Measurements from ENCODE around the gene ROR2. TPM values are rescaled to one million over a fixed set of nuclear protein-coding genes. Genes with fewer than 3 reads are reported as not detected.

Gene ROR2
- total RNA-seq, 1 donor, result 13.8 TPM

DNA sequence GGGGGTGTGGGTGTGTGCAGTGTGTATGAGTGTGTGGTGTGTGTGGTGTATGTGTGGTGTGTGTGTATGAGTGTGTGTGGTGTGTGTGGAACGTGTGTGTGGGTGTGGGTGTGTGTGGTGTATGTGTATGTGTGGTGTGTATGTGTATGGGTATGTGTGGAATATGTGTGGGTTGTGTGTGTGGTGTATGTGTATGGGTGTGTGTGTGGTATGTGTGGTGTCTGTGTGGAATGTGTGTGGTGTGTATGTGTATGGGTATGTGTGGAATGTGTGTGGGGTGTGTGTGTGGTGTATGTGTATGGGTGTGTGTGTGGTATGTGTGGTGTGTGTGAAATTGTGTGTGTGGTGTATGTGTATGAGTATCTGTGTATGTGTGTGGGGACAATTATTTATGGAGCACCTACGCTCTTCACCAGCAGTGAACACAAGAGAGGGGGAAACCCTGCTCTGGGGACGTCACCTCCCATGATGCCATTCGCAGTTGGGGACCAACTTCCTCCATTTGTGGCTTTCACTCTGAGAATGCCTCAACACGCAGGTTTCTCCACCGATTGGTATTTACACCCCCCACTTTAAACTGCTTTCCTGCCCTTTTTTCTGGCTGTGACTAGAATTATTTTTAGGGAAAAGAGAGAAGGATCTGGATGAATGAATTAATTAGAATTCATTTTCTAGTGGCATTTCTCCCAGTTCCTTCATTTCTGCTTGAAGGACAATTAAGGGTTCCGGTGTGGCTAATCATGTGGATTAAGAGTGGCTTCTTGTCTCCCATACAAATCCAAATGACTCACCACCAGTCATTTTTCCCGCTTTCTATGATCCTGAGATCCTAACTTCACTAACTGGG lies 238.1 kb downstream of the ROR2 start:
- no peak overlapping the region for H3K4me2 ChIP-seq (ENCODE audit: insufficient read depth, low read length)

GRCh38 chr9:91710158-91710557 lies 239.9 kb downstream of the ROR2 start:
- no peaks in the 10 kb centered on the region for H3K27me3 ChIP-seq (ENCODE audit: insufficient read depth, low read length)
- TF ChIP-seq, protein P1, sequence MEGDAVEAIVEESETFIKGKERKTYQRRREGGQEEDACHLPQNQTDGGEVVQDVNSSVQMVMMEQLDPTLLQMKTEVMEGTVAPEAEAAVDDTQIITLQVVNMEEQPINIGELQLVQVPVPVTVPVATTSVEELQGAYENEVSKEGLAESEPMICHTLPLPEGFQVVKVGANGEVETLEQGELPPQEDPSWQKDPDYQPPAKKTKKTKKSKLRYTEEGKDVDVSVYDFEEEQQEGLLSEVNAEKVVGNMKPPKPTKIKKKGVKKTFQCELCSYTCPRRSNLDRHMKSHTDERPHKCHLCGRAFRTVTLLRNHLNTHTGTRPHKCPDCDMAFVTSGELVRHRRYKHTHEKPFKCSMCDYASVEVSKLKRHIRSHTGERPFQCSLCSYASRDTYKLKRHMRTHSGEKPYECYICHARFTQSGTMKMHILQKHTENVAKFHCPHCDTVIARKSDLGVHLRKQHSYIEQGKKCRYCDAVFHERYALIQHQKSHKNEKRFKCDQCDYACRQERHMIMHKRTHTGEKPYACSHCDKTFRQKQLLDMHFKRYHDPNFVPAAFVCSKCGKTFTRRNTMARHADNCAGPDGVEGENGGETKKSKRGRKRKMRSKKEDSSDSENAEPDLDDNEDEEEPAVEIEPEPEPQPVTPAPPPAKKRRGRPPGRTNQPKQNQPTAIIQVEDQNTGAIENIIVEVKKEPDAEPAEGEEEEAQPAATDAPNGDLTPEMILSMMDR (IDR thresholded peaks at IDR 0.05; ENCODE audit: extremely low read depth, low read depth, low read length), result no peak
- H3K4me3 ChIP-seq (ENCODE audit: insufficient read depth, low read length), result no peak overlapping the region
- DNase-seq (ENCODE audit: insufficient read length, low spot score, missing footprints), result no peak
- peaks cover 7% of the 10 kb centered on the region for H3K9me3 ChIP-seq (ENCODE audit: low read depth, low read length)
- no peaks in the 10 kb centered on the region for H3K79me2 ChIP-seq (ENCODE audit: insufficient read depth, low read length)
- H3K36me3 ChIP-seq (ENCODE audit: insufficient read depth, low read length), result no peaks in the 10 kb centered on the region
- no peaks in the 10 kb centered on the region for H4K20me1 ChIP-seq (ENCODE audit: insufficient read depth, low read length)
- peaks cover 9% of the 10 kb centered on the region for H3K4me1 ChIP-seq (ENCODE audit: insufficient read depth, low read length)
- H3K27ac ChIP-seq (ENCODE audit: low read depth, low read length), result no peak overlapping the region
- no peak overlapping the region for H2AFZ ChIP-seq (ENCODE audit: low read length)
- no peak overlapping the region for H3K4me2 ChIP-seq (ENCODE audit: insufficient read depth, low read length)

More for the DNA sequence above, 238.1 kb downstream of the ROR2 start:
- no peak for DNase-seq (ENCODE audit: insufficient read length, low spot score, missing footprints)
- TF ChIP-seq, protein P1 (IDR thresholded peaks at IDR 0.05; ENCODE audit: extremely low read depth, low read depth, low read length), result no peak
- H3K79me2 ChIP-seq (ENCODE audit: insufficient read depth, low read length), result no peaks in the 10 kb centered on the region
- no peaks in the 10 kb centered on the region for H3K9me3 ChIP-seq (ENCODE audit: low read depth, low read length)
- no peak overlapping the region for H2AFZ ChIP-seq (ENCODE audit: low read length)
- no peak overlapping the region for H3K4me3 ChIP-seq (ENCODE audit: insufficient read depth, low read length)
- H3K4me1 ChIP-seq (ENCODE audit: insufficient read depth, low read length), result peaks cover 9% of the 10 kb centered on the region
- no peaks in the 10 kb centered on the region for H3K27me3 ChIP-seq (ENCODE audit: insufficient read depth, low read length)
- H4K20me1 ChIP-seq (ENCODE audit: insufficient read depth, low read length), result no peaks in the 10 kb centered on the region
- no peaks in the 10 kb centered on the region for H3K36me3 ChIP-seq (ENCODE audit: insufficient read depth, low read length)
- H3K27ac ChIP-seq (ENCODE audit: low read depth, low read length), result no peak overlapping the region

GRCh38 chr9:91705386-91705785 lies 244.6 kb downstream of the ROR2 start:
- TF ChIP-seq, protein P1 (IDR thresholded peaks at IDR 0.05; ENCODE audit: extremely low read depth, low read depth, low read length), result no peak
- Histone ChIP-seq H4K20me1 (ENCODE audit: insufficient read depth, low read length) (no peaks in the 10 kb centered on the region), H3K36me3 (ENCODE audit: insufficient read depth, low read length) (no peaks in the 10 kb centered on the region), H3K4me3 (ENCODE audit: insufficient read depth, low read length) (no peak overlapping the region), H3K9me3 (ENCODE audit: low read depth, low read length) (peaks cover 7% of the 10 kb centered on the region), H3K27me3 (ENCODE audit: insufficient read depth, low read length) (no peaks in the 10 kb centered on the region), H3K79me2 (ENCODE audit: insufficient read depth, low read length) (no peaks in the 10 kb centered on the region), H3K4me1 (ENCODE audit: insufficient read depth, low read length) (no peaks in the 10 kb centered on the region), H3K27ac (ENCODE audit: low read depth, low read length) (no peak overlapping the region), H2AFZ (ENCODE audit: low read length) (no peak overlapping the region), H3K4me2 (ENCODE audit: insufficient read depth, low read length) (no peak overlapping the region)
- no peak for DNase-seq (ENCODE audit: insufficient read length, low spot score, missing footprints)

GRCh38 chr9:91700475-91700874 lies 249.6 kb downstream of the ROR2 start:
- Histone ChIP-seq H2AFZ (ENCODE audit: low read length) (no peak overlapping the region), H3K4me1 (ENCODE audit: insufficient read depth, low read length) (no peaks in the 10 kb centered on the region), H3K36me3 (ENCODE audit: insufficient read depth, low read length) (no peaks in the 10 kb centered on the region), H3K79me2 (ENCODE audit: insufficient read depth, low read length) (no peaks in the 10 kb centered on the region), H3K27ac (ENCODE audit: low read depth, low read length) (no peak overlapping the region), H4K20me1 (ENCODE audit: insufficient read depth, low read length) (no peaks in the 10 kb centered on the region), H3K27me3 (ENCODE audit: insufficient read depth, low read length) (no peaks in the 10 kb centered on the region), H3K4me3 (ENCODE audit: insufficient read depth, low read length) (no peak overlapping the region), H3K4me2 (ENCODE audit: insufficient read depth, low read length) (no peak overlapping the region), H3K9me3 (ENCODE audit: low read depth, low read length) (no peaks in the 10 kb centered on the region)
- TF ChIP-seq, protein P1 (IDR thresholded peaks at IDR 0.05; ENCODE audit: extremely low read depth, low read depth, low read length), result no peak
- DNase-seq (ENCODE audit: insufficient read length, low spot score, missing footprints), result no peak

Data from osteoblast (primary cell).